OCI-LY3 (cell line): ENCODE data around the gene PPY.
"Not testable (repeated sequence)": the region's sequence is repeated elsewhere in the genome, so short reads cannot be mapped to it uniquely, and the experiment has no call there.

Source experiments
- EZH2phosphoT487 ChIP-seq: fragments of 200-600 bp; shearing (Covaris generic); IDR thresholded peaks from 2 replicates; pipeline ENCODE4 v1.6.1; 2018; ENCODE audit warnings: antibody characterized with exemption, mixed run types, low read depth
- TF ChIP-seq, protein P1 (sequence below): fragments of 200-600, 300-600 bp; sonication (generic); IDR thresholded peaks from 2 replicates; pipeline ENCODE4 v1.5.1; 2014; ENCODE audit warnings: antibody characterized with exemption, low read length, low read depth

DNA sequence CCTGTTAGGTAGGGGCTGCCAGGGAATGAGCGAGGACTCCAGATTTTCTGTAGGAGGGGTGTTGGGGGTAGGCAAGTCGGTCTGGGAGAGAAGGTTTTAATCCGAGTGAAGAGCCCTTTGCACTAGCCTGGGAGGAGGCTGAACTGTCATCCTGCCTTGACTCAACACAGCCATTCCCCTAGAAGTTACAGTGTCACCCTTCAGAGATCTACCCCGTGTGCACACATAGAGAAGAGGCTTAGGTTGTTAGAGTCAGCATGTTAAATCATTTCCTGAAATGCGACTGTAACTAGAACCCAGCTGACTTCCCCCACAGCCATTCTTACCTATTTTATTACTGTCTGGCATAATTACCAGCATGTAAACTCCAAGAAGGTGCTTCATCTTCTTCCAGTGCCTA is 14.3 kb downstream of the PPY start:
- TF ChIP-seq, protein P1, sequence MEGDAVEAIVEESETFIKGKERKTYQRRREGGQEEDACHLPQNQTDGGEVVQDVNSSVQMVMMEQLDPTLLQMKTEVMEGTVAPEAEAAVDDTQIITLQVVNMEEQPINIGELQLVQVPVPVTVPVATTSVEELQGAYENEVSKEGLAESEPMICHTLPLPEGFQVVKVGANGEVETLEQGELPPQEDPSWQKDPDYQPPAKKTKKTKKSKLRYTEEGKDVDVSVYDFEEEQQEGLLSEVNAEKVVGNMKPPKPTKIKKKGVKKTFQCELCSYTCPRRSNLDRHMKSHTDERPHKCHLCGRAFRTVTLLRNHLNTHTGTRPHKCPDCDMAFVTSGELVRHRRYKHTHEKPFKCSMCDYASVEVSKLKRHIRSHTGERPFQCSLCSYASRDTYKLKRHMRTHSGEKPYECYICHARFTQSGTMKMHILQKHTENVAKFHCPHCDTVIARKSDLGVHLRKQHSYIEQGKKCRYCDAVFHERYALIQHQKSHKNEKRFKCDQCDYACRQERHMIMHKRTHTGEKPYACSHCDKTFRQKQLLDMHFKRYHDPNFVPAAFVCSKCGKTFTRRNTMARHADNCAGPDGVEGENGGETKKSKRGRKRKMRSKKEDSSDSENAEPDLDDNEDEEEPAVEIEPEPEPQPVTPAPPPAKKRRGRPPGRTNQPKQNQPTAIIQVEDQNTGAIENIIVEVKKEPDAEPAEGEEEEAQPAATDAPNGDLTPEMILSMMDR: not testable (repeated sequence)
- not testable (repeated sequence) for TF ChIP-seq EZH2phosphoT487
